Measurements from ENCODE around the gene IL17C.

IL17C gene

DNA sequence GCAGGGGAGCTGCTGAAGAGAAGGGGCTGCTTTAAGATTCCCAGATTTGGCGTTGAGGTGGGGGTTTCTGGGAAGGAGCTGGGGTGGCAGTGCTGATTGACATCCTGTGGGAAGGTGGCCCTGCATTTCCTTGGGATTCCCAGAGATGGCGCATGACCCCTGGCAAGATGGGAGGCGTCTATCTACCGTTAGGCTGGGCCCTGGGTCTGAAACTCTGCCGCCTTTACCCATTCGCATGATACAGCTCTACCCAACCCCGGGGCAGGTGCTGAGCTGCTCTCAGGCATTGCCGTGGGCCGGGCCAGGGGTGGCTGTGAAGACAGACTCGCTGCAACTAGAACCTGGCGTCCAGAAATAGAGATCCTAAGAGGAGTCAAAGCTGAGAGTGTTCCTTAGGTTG is 34.4 kb downstream of the IL17C start:
- H3K4me3 ChIP-seq (ENCODE audit: low read length) = no peak overlapping the region
- no peak for DNase-seq (ENCODE audit: low read depth, low spot score)

DNA sequence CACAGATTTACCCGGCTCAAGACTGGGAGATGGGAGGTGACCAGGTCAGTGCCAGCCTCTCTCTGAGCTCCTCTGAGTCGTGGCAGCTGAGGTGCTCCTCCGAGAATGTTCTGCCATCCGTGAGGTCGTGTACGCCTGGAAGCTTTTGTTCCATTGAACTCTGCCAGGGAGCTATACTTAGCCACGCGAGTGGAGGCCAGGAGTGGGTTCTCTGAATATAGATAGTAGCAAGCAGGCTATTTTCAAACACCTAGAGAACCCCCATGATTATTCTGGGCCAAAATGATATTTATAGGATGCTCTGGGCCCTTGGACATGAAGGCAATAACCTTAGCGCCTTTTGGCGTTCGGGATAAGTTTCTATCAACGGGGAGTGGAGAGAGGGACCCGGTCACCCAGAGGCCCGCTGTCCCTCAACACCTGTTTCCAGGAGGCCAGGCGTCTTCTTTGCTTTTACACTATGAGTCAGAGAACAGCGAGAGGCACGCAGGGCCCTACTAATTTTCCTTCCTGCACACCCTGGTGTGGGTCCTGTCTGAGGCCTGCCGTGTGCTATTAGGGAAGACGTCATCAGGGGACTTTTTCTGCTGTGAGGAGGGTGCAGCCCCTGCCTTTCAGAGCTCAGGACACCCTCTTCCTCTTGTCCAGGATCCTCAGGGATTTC is 35.5 kb downstream of the IL17C start:
- no peak overlapping the region for H3K4me3 ChIP-seq (ENCODE audit: low read length)
- no peak for DNase-seq (ENCODE audit: low read depth, low spot score)

DNA sequence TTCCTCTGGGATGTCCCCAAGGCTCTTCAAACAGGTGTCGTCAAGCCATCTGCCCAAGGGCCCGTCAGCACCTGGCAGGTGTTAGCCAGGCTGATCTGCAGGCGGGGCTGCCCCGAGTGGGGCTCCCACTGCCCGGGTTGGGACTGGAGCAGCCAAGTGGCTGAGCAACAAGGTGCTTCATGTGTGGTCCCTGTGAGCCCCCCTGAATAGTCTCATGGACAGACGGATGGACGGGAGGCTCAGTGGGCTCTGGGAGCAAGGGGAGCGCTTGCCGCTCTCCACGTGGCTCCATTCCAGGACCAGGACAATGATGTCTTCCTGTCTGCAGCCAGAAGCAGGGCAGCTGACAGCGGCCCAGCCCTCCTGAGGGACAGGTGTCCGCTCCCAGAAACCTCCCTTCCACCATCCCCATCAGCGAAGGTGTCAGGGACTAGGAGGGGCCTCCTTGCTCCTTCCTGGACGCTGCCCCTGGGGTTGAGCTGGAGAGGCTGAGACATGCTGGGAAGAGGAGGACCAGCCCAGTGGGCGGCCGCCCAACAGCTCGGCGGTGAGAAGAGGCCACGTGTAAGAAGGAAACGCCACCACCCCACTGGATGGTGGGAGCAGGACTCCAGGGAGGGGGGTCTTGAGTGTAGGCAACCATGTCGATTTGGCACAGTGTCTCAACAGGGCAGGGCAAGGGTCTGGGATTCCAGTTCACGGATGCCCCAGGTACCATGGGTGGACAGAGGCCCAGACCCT is 38.3 kb downstream of the IL17C start:
- no peak overlapping the region for H3K4me3 ChIP-seq (ENCODE audit: low read length)
- no peak for DNase-seq (ENCODE audit: low read depth, low spot score)

DNA sequence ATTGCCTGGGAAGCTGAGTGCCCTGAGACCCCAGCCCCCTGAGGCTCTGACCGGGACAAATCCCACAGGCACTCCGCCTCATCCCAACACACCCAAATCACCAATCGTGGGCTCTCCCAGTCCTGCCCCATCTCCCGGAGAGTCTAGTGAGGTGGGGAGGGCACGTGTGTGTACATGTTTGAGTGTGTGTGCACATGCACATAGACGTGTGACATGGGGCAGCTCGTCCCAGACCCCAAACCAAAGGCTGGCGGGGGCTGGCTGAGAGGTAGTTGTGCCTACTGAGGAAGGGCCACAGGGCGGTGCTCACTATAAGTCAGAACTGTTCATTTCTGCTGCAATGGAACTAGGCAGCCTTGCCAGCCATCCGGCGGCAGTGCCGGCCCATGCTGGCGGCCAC is 39.3 kb downstream of the IL17C start:
- no peak for DNase-seq (ENCODE audit: low read depth, low spot score)
- H3K4me3 ChIP-seq (ENCODE audit: low read length) = no peak overlapping the region

DNA sequence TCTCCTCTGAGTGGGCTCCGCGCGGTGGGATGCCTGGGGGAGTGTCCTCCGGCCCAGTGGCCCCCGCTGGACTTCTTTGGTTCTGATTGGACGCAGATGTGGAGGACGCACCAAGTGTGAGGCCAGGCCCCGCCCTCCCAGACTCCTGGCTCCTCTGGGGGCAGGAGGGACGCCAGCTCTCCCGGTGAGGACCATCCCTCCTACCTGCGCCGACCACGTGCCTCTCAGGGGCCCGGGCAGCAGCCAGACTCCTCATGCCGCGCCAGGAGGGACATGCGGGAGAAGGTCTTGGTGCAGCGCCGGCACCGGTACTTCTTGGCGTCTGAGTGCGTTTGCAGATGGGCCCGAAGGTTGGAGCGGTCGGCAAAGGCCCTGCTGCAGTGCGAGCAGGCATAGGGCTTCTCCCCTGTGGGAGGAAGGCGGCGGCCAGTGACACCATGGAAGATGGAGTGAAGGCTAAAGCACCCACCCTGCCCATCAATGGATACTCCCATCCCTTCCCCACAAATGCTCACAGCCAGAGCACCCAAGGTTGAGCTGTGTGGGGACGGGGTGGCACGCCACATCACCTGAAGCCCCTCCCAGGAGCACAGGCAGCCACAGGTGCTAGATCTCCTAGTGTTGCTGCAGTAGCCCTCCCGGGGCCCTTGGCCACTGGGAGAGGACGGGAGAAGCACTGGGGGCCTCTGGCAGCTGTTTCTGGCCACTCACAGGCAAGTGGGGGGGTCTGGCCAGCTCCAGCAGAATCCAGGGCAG is 40.0 kb downstream of the IL17C start:
- no peak for DNase-seq (ENCODE audit: low read depth, low spot score)
- no peak overlapping the region for H3K4me3 ChIP-seq (ENCODE audit: low read length)

DNA sequence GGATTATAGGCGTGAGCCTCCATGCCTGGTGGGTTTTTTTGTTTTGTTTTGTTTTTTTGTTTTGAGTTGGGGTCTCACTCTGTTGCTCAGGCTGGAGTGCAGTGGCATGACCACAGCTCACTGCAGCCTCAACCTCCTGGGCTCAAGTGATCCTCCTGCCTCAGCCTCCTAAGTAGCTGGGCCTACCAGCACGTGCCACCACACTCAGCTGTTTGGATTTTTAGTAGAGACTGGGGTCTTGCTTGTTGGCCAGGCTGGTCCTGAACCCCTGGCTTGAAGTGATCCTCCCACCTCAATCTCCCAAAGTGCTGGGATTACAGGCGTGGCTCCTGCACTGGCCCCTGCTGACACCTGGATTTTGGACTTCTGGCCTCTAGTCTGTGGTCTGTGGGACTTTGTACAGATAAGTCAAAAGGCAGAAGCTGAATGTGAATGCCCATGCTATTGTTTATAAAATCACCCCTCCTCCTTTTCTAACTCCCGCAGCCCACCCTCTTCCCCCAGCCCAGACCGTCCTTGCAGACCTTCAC is 42.2 kb downstream of the IL17C start:
- no peak for DNase-seq (ENCODE audit: low read depth, low spot score)
- no peak overlapping the region for H3K4me3 ChIP-seq (ENCODE audit: low read length)

DNA sequence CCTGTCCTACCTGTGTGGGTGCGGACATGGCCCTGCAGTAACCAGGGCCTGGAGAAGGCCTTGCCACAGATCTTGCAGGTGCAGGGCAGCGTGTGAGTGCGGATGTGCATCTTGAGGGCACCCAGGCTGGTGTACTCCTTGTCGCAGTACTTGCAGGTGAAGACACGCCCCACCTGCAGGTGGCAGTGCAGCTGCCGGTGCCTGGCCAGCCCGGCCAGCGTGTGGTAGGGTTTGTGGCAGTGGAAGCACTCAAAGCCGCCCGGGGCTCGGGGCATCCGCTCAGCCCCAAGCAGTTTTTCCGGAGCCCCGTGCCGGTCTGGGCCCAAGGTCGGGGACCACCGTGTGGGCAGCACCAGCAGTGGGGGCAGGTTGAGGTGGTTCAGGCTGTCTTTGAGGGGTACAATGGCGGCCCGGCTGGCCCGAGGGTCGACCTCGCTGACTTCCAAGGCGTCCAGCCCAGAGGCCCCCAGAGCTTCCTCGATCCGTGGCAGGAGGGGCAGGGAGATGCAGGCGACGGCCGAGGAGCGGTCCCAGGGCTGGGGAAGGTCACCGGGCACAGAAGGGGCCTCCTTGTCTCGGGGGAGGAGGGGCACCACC is 42.8 kb downstream of the IL17C start:
- no peak for DNase-seq (ENCODE audit: low read depth, low spot score)
- H3K4me3 ChIP-seq (ENCODE audit: low read length) = no peak overlapping the region

DNA sequence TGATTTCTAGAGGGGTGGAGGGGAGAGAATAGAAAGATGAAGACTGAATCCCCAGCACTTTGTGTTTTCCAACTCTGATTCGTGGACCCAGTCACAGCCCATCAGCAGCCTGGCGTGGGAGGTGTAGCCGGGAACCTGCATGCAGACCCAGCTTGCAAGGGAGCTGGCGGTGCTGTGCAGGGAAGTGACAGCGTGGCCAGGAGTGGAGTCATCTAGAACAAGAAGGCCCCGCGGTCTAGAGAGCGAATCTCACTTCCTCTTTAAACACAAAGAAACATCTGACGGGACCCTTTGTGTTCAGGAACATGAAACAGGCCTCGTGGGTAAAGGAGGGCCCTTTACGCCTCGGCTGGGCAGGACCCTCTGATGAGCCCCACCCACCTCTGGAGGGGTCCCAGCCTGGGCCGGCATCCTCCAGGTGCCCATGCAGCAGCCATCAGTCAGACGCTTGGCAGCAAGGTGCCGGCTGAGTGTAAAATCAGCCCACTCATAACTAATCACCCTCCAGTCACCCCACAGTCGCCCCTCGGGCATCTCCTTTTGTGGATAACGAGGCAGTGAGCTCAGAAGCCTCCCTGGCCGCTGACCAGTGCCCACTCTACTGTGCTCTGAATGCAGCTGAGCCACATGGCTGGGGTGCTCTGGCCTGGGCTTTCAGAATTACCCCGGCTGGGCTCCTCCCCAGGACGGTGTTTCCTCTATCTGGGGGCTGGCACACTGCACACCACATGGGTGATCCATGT is 43.5 kb downstream of the IL17C start:
- peak; percentile 53 for DNase-seq (ENCODE audit: low read depth, low spot score)
- no peak overlapping the region for H3K4me3 ChIP-seq (ENCODE audit: low read length)

DNA sequence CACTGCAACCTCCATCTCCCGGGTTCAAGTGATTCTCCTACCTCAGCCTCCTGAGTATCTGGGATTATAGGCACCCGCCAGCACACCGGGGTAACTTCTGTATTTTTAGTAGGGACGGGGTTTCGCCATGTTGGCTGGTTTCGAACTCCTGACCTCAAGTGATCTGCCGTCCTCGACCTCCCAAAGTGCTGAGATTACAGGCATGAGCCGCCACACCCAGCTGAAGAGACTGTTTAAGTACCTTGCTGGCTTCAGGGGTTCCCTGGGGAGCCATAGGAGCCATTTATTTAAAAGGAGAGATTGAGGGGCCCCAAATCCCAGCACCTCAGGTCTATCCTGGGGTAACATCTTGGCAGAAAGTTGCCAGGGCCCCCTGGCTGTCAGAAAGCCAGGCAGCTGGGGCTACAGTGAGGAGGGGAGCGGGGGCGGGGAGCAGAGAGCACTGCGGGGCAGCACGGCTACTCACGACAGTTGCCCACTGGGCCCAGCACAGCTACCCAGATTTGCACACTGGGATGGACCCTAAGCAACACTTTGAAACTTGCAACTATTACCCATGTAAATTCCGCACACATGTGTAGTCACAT is 46.3 kb downstream of the IL17C start:
- no peak for DNase-seq (ENCODE audit: low read depth, low spot score)
- H3K4me3 ChIP-seq (ENCODE audit: low read length) = no peak overlapping the region

DNA sequence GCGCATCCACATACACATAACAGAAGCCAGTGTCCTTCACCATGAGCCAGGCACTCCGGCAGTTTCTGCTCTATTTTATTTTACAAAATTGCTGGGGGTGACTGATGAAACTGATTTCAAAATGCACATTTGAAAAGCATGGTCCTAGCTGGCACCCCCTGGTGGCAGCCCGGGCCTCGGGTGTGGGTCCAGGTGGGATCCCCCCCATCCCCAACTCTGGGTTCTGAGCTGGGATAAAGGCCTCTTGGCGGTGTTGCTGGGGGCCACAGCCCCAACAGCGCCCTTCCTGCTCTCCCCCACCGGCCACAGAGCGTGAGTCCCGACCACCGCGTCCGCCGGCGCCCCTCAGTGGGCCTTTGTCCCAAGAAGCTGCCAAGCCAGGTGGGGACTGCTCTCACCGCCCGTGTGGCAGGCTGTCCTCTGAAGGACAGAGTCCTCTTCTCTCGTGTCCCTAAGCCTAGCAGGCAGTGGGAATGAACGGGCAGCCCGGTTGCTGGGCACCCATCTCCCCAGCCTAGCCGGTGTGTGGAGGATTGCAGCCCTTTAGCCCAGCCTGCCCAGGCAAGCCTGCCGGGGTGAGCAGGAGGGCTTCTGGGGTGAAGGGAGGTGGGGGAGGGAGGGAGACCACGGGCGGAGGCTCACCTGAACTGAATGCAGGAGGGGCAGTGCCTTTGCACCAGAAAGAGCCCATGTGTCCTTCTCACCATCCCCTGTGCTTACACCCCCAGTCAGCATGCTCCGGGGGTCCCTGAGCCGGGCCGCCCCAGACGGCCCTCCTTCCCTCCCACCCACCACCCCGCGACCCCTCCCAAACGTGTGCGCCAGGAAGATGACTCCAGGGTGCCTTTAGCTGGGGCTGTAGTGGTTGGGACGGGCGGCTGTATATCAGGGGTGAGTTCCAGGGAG is 47.0 kb downstream of the IL17C start:
- no peak for DNase-seq (ENCODE audit: low read depth, low spot score)
- peak overlapping the region; percentile 52 for H3K4me3 ChIP-seq (ENCODE audit: low read length)

DNA sequence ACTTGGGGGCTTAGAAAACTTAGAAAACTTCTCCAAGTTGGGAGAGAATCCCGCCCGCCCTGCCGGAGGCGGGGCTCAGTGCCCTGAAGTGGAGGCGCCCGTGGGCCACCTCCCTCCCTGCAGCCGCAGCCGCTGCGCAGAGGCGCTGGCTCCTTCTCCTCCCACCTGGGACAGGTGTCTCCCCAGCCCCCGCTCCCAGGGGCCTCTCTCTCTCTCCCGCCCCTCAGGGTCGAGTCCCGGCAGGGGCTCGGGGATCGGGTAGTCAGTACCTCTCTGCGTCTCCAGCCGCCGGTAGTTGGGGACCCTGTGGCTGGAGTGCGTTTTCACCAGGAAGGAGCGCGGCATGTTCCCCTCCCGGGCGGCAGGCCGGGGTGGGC is 47.7 kb downstream of the IL17C start:
- peak overlapping the region; percentile 52 for H3K4me3 ChIP-seq (ENCODE audit: low read length)
- DNase-seq (ENCODE audit: low read depth, low spot score) = no peak

DNA sequence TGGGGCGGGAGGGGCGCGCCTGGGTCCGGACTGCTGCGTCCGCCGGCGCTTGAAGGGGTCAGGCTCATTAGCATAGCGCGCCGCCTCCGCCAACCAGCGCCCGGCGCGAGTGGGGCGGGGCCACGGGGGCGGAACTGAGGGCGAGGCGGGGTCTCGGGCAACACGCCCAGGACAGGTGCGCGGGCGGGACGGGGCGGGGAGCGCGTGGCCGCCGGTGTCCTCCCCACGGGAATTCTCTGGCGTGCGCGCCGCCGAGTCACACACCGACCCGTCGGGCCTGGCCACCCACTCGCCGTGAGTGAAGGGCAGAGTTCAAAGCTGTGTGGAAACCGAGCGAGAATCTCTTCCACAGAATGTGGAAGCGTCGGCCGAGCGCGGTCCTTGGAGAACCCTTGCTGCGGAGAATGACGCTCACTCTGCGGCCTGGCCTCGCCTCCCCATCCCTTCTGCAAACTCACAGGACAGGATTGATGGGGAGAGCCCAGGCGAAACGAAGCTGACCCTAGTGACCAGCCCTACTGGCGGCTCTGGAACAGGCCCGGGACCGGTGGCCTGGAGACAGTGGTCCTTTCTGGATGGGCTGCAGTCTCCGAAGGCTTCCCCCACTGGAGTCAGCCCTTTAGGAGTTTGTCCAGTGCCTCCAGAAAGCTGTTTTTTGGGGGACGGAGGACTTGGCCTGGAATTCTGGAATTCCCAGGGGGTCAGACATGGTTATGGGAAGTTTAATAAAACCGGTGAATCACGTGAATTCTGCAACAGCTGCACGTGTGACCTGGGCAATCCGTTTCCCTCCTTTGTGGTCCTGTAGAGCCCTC is 48.3 kb downstream of the IL17C start, which contains the start of gene SNAI3:
SNAI3 (minus strand) TSS at position 69 of the 815 bp plus-strand sequence. CDS start 101 bp downstream, outside the sequence.
- DNase-seq (ENCODE audit: low read depth, low spot score) = no peak
- H3K4me3 ChIP-seq (ENCODE audit: low read length) = peak within 1 kb of the TSS; percentile 52

DNA sequence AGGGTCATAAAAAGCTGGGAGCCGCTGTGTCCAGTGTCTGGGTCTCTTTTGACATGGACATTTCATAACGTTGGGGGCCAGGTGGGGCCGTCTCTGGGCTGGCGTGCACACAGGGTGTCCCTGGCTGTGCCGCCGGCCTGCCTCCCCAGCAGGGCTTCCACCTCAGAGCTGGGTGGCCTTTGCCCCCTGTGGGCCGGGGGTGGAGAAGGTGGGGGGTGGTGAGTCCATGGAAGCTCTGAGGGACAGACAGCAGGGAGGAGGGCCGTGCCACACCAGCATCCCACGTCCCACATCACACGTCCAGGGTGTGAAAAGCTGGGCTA is 48.8 kb downstream of the IL17C start:
- no peak for DNase-seq (ENCODE audit: low read depth, low spot score)
- H3K4me3 ChIP-seq (ENCODE audit: low read length) = no peak overlapping the region

DNA sequence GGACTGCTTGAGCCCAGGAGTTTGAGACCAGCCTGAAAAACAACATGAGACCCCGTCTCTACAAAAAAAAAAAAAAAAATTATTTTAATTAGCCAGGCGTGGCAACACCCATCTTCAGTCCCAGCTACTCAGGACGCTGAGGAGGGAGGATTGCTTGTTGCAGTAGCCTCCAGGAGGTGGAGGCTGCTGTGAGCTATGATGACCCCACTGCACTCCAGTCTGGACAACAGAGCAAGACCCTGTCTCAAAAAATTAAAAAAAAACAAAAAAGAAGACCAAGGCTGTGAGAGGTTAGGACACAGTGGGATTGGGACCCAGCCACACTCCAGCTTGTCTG is 49.3 kb downstream of the IL17C start:
- H3K4me3 ChIP-seq (ENCODE audit: low read length) = no peak overlapping the region
- no peak for DNase-seq (ENCODE audit: low read depth, low spot score)

DNA sequence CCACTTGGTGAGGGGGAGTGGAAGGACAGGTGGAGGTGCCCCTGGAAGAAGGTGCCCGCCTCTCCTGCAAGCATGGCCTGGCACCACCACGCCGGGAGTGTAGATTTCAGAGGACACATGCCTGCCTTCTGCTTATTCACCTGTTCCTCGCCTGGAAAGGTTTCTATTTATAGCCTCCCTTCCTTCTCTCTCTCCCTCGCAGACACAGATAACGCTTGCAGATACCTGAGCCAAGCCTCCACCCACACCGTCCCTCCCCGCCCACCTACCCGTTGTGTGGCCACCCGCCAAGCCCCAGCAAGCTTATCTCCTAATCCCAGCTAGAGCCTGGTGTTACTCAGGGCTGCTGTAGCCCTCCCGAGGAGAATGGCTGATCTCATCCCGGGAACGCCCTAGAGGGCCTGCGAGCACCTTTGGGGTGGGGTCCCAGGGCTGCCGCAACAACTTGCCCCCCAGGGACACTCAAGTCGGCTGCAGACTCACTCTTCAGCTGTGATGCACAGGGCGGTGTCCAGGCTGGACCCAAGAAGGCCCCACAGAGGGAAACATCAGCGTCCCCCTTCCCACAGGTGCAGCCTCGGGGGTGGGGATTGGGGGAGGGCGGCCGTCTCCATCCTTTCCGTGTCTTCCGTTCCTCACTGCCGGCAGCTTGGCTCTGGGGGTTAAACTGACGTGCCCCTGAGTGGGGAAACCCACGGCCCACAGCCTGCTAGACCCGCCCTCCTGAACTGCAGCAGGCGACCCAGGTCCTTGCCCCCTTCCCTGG is 49.8 kb downstream of the IL17C start:
- H3K4me3 ChIP-seq (ENCODE audit: low read length) = no peak overlapping the region
- DNase-seq (ENCODE audit: low read depth, low spot score) = no peak
